Activated CD4-positive, alpha-beta T cell treated with anti-CD3 and anti-CD28 coated beads, Interleukin-2, amount 50 U/mL, for 16 hours (primary cell): ENCODE data around the gene DNTT.

Source experiments
- DNase-seq: peaks from one replicate; pipeline ENCODE4 v3.0.0-alpha.2; 2020

Gene DNTT

GRCh38 chr10:96304230-96304629, at the start of gene DNTT:
DNTT (plus strand) TSS chr10:96304434; CDS start chr10:96304498, 64 bp downstream.
- no peak for DNase-seq

- DNase-seq = no peak
Measured at GRCh38 chr10:96254976-96255375, 49.3 kb upstream of the DNTT start.

GRCh38 chr10:96255549-96256333, 48.5 kb upstream of the DNTT start:
- no peak for DNase-seq

GRCh38 chr10:96257944-96258343, 46.3 kb upstream of the DNTT start:
- DNase-seq = no peak

GRCh38 chr10:96259150-96259549, 45.1 kb upstream of the DNTT start:
- DNase-seq = no peak

GRCh38 chr10:96260014-96260413, 44.2 kb upstream of the DNTT start:
- no peak for DNase-seq

GRCh38 chr10:96261132-96261531, 43.1 kb upstream of the DNTT start:
- no peak for DNase-seq

- DNase-seq = no peak
Measured at GRCh38 chr10:96261930-96262329, 42.3 kb upstream of the DNTT start.

GRCh38 chr10:96263176-96263575, 41.1 kb upstream of the DNTT start:
- DNase-seq = no peak

- no peak for DNase-seq
Measured at GRCh38 chr10:96263669-96264068, 40.6 kb upstream of the DNTT start.

- DNase-seq = no peak
Measured at GRCh38 chr10:96264938-96265337, 39.3 kb upstream of the DNTT start.

- DNase-seq = no peak
Measured at GRCh38 chr10:96266118-96266770, 38.0 kb upstream of the DNTT start.

- DNase-seq = no peak
Measured at GRCh38 chr10:96267234-96267705, 37.0 kb upstream of the DNTT start.

- DNase-seq = no peak
Measured at GRCh38 chr10:96268341-96268909, 35.8 kb upstream of the DNTT start.

GRCh38 chr10:96269438-96270300, 34.6 kb upstream of the DNTT start:
- DNase-seq = no peak

- no peak for DNase-seq
Measured at GRCh38 chr10:96270571-96270970, 33.7 kb upstream of the DNTT start.

- no peak for DNase-seq
Measured at GRCh38 chr10:96271016-96271815, 33.0 kb upstream of the DNTT start, which contains the start of gene BLNK. BLNK (minus strand) TSS chr10:96271569; CDS start chr10:96271398, 171 bp downstream.

- DNase-seq = no peak
Measured at GRCh38 chr10:96272316-96273280, 31.6 kb upstream of the DNTT start.

- no peak for DNase-seq
Measured at GRCh38 chr10:96275685-96276418, 28.4 kb upstream of the DNTT start.

- no peak for DNase-seq
Measured at GRCh38 chr10:96276426-96276825, 27.8 kb upstream of the DNTT start.
